NK-92 (cell line): ENCODE measurements around the gene FPGS.

Experiments used
- DNase-seq: peaks from one replicate; lab custom pipeline; 2025; ENCODE audit not compliant: unreplicated experiment; lab: John Stamatoyannopoulos, UW

Gene FPGS

DNA sequence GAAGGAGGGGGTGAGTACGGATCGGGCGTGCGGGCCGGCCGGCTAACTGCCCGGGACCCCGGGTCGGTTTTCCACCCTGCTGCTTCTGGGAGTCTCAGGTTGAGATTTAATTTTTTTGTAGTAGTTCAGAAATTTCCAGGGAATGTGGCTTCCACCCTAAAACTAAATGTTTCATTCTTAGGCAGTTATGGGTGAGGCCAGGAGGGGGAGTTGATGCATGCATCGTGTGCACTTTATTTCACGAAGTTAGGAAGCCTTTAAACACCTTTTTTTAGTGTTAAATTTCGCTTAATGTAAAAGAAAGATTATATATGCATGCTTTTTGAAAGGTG is 15.9 kb upstream of the FPGS start:
- DNase-seq = no peak

DNA sequence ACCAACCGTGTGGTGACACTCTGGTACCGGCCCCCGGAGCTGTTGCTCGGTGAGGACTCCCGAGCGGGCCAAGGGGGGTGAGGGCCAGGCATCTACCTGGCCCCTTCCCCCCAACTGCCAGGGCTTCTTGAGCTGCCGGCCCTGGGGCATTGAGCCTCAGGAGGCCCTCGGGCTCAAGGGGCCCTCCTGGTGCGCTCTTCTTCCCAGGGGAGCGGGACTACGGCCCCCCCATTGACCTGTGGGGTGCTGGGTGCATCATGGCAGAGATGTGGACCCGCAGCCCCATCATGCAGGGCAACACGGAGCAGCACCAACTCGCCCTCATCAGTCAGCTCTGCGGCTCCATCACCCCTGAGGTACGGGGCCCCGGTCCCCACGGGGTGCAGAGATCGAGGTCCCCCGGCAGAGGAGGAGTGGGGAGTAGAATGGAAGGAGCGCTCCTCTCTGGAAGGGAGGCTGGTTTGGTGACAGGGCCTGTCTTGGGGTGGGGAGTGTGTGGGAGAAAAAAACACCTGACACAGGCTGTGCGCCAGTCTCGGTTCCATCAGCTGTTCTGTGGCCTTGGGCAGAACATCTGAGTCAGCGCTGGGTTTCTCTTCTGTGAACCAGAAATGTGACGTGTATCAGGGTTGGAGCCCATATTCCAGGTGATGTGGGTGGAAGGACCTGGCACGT is 14.2 kb upstream of the FPGS start:
- no peak for DNase-seq

DNA sequence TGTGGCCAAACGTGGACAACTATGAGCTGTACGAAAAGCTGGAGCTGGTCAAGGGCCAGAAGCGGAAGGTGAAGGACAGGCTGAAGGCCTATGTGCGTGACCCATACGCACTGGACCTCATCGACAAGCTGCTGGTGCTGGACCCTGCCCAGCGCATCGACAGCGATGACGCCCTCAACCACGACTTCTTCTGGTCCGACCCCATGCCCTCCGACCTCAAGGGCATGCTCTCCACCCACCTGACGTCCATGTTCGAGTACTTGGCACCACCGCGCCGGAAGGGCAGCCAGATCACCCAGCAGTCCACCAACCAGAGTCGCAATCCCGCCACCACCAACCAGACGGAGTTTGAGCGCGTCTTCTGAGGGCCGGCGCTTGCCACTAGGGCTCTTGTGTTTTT is 13.5 kb upstream of the FPGS start:
- no peak for DNase-seq

DNA sequence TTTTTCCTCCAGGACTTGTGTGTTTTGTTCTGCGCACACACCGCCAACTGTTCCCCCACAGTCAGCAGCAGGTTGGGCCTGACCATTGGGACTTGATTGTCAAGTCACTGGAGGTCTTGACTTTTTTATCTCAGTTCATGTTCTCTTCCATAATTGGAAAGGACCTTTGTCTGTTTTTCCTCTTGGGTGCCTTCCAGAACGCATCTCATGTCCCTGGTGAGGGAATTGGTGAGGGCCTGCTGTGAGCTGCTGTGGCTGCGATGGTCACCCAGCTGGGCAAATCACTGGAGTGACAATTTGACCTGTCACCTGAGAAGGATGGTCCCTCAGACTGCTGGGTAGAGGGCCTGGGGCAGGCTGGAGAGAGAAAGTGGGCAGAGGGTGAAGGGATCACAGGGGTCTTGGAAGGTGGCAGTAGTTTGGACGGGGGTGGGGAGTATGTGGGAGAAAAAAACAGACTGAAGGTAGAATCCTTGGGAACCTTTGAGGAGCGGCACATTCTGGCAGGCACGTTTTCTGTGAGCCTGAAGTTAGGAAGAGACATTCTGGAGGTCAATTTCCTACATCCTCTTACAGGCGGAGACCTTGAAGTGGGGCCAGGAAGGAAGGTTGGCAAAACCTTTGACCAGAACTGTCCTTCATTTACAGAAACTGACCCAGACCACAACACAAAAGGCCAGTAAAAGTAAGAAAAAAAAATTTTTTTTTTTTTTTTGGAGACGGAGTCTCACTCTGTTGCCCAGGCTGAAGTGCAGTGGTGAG is 12.4 kb upstream of the FPGS start:
- DNase-seq = no peak

DNA sequence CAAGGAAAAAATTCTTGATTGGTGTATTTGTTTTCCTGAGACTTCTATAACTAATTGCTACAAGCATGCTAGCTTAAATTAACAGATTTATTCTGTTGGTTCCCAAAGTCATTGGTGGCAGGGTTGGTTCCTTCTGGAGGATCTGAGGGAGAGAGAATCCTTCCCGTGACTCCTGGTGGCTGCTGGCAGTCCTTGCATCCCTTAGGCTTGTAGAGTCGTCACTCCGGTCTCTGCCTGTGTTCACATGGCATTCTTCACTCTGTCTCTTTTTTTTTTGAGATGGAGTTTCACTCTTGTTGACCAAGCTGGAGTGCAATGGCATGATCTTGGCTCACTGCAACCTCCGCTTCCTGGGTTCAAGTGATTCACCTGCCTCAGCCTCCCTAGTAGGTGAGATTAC is 11.6 kb upstream of the FPGS start:
- no peak for DNase-seq

DNA sequence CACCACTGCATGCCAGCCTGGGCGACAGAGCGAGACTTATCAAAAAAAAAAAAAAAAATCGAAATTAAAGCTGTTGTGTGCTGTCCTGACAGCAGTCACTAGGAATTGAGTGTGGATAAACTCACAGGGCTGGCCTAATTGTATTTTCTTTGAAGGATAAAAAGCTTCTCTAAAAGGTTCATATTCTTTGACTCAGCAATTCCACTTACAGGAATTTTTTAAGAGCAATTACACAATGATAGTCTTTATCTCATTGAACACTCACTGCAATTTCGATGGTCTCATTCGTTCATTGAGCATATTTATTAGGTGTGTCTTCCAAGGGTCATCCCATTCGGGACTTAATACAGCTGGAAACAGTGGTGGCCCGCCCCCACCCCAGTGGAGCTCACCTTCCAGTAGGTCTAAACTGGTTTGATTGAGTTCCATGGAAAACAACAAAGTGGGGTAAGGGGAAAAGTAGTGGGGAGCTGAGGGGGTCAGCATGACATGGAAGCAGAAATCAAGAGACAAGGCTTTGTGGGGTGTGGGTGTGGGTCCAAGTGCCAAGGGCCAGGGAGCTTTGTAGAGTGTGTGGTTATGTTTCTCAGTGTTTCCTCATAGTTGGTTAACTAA is 10.2 kb upstream of the FPGS start:
- DNase-seq = no peak

DNA sequence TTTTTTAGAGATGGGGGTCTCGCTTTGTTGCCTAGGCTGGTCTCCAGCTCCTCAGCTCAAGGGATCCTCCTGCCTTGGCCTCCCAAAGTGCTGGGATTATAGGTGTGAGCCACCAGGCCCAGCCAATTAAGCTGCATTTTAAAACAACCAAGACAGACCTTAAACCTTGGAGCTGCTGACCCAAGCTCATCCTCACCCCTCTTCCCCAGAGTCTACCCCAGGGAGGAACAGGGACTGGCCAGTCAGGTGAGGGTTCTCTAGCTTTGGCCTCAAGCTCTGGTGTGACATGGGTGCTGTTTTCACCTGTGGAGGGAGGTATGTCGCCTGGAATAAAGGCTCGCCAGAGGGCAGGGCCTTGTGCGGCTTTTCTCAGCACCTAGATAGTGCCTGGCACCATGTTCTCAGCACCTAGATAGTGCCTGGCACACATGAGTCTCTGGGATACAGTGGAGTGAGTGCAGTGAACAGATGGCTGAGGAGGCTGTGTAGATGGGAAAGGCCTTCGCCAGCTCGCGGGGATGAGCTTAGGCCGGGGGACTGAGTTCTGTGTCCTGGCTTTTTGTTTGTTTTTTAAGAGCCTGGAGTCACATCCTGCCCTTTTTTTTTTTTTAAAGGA is 9.5 kb upstream of the FPGS start:
- no peak for DNase-seq

DNA sequence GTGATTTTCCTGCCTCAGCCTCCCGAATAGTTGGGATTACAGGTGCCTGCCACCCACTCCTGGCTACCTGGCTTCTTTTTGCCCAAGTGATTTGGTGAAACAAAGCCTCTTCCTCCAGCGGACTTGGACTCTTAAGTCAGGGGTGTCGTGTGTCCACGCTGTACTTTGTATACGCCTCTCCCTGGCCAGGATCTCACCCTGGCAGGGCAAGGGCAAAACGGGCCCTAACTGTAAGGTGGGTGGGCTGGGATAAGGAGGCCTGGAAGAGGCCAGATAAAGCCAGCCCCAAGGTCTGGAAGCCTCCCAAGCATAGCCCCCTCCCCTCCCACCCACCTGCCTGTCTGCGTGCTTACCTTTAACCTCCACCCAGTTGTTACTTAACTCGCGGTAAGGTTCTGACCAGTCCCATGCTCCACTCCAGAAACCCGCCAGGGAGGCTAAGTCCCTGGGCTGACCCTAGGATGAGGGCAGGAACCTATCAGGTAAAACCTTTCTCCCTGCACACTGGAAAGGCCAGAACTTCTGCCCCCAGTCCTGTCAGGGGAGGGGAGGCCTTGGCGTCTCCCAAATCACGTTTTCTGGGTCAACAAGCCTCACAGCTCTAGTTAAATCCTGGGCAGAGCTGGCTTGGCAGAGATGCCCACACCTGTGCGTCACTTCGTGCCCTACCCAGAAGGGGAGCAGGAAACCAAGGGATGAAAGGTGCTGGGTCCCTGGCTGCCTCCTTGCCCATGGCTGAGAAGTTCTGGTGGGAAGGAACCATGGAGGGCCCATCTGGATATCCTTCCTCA is 8.5 kb upstream of the FPGS start:
- no peak for DNase-seq

DNA sequence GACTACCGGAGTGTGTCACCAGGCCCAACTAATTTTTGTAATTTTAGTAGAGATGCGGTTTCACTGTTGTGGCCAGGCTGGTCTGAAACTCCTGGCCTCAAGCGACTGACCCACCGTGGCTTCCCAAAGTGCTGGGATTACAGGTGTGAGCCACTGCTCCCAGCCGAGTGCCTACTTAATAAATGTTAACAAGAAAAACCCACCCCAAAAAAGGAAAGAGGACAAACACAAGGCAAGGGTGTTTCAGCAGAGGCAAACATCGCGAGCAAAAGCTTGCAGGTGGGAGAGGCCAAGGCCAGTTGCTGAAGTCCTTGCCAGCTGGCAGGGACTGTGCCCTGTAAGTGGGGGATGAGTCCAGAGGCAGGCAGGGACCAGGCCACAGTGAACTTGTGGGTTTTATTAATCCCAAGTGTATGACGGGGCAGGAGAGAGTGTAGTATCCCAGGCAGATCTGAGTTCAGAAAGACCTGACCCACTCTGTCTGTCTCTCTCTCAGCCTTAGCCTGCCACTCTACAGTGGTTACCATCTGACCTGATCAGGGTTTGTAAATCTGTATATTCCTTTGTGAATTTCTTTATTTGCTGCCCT is 6.4 kb upstream of the FPGS start:
- DNase-seq = no peak

DNA sequence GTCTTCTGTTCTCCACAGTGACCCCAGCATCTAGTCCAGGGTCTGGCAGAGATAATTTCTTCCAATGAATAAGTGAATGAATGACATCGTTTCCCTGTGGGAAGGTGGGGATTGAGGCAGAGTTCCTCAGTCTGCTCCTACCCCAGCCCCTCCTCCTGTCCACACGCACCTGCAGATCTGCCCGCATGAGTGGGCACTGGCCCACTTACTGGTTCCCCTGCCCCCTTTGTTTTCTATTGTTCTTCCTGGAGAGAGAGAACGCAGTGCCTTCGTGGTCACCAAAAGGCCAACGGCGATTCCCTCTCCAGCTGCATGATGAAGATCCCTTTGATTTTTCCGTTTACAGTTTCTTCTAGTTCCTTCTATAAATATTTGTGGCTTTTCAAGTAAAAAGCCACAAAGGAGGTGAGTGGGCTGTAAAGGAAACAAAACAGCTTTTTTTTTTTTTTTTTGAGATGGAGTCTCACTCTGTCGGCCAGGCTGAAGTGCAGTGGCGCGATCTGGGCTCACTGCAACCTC is 5.8 kb upstream of the FPGS start:
- DNase-seq = no peak

DNA sequence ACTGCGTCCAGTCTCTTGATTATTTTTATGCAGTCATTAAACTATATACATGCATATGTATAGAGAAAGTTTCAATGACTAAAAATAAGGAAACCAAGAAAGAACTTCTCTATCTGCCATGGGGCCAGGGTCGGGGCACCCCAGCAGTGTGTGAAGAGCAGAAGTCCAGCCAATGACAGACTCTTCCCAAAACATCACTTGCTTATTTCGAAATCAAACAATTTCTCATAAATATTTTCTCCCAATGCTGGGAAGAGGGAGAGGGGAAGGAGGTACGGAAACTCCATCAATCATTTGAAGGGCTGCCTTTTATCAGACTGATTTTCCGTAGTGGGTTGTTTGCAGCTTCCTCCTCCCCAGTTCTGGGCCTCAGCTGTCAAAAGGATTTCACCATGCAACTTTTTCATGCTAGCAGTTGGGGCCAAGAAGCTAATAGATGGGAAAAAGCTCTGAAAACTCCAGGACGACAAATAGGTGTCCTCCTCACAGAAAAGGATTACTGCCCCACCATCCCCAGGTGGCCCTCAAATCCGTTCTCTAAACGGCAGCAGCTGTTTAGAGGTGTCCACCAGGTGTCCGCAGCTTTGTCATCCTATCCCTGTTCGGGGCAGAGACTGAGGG is 617 bp upstream of the FPGS start:
- DNase-seq = no peak

DNA sequence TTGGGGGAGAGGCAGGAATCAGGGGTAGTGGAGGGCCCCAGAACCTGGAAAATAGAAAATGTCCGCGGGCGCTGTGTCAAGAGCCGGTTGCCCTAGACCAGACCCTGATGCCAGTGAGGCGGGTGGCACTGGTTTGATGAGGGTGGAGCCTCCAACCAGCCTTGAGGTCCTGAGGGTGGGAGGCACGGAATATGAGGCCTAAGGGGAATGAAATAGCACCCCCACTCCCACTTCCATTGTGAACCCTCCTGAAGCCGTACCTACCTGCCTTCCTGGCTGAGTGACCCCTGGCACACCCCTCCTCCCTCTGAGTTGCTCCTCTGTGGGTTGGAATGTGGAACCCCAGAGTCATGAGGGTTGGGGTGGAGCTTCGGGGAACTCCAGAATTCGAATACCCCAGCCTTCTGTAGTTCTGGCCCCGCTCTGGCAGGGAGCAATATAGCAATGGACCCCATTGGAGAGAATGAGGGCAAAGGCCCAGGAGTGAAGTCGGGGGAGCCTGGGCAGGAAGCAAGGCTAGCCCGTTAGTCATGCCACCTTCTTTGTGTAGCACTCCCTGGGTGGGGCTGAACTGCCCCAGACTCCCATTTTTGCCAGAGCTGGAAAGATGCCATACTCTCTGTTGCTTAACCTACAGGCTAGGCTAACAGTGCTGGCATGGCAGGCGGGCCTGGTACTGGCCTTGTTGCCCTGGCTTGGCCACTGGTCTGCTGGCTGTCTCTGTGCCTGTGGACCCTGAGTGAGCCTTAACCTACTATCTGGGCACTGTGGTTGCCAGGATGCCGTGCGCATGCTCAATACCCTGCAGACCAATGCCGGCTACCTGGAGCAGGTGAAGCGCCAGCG is 1.0 kb downstream of the FPGS start:
- DNase-seq = no peak

DNA sequence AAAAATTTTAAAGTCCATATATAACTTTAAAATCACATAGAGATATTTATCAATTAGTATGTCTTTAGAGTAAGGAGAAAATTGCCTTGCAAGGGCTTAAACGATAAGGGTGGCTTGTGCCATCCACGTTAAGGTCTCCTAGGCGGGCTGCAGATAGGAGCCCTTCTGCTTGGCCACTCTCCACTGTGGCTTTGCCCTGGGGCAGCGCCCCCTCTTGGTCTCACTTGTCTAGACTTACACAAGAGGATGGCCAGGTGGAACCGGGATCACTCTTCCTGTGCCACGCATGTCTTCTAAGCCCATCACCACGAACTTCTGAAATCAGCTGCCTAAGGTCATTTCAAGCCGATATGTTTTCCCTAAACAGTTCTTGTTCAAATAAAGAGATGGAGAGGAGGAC is 2.9 kb downstream of the FPGS start:
- DNase-seq = no peak

DNA sequence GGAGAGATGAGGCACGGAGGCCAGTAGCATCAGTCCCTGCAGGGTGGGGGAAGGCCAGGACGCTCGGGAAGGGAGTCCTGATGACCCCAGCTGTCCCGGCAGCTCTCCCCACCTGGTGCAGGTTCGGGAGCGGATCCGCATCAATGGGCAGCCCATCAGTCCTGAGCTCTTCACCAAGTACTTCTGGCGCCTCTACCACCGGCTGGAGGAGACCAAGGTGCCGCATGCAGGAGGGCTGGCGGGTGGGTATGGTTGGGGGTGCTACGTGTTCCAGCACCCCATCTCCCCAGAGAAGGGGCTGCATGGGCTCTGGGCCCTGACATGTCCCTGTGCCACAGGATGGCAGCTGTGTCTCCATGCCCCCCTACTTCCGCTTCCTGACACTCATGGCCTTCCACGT is 4.2 kb downstream of the FPGS start:
- DNase-seq = no peak

DNA sequence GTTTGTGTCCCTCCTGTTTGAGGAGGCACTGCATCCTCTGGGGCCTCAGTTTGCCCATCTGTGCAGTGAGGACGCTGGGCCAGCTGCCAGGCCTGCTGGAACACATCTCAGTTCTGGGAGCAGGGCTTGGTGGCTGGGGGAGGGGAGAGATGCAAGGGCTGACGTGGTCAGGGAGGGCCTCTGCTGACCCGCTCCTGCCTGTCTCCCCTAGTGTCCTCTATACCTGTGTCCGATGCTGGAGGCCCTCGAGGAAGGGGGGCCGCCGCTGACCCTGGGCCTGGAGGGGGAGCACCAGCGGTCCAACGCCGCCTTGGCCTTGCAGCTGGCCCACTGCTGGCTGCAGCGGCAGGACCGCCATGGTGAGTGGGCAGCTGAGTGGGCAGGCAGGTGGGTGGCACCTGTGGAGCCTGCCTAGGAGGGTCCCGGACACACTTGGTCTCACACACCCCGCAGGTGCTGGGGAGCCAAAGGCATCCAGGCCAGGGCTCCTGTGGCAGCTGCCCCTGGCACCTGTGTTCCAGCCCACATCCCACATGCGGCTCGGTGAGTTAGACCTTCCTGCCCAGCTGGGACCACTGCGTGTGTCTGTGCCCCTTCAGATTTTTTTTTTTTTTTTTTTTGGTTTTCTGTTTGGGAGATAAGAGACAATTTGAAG is 5.8 kb downstream of the FPGS start:
- no peak for DNase-seq

DNA sequence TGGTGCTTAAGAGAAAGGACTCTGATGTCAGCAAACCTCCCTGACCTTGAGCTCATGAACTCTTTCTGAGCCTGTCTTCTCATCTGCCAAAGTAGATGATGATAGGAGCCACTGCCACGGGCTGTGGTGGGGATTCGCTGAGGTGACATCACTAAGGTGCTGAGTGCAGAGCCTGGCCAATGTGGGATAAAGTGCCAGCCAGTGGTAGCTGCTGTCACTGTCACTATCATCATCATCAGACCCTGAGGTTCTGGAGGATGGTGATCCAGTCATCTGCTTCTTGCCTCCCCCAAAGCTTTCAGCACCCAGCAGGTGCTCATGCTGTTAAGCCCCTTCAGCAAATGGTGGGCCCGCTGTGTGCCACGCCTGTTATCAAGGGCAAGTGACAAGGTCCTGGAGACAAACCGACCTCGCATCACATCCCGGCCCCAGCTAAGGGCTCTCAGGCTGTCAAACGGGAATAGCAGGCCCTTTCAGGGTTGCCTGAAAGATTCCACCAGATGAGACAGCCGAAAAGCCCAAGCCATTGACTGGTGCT is 6.4 kb downstream of the FPGS start:
- DNase-seq = no peak

DNA sequence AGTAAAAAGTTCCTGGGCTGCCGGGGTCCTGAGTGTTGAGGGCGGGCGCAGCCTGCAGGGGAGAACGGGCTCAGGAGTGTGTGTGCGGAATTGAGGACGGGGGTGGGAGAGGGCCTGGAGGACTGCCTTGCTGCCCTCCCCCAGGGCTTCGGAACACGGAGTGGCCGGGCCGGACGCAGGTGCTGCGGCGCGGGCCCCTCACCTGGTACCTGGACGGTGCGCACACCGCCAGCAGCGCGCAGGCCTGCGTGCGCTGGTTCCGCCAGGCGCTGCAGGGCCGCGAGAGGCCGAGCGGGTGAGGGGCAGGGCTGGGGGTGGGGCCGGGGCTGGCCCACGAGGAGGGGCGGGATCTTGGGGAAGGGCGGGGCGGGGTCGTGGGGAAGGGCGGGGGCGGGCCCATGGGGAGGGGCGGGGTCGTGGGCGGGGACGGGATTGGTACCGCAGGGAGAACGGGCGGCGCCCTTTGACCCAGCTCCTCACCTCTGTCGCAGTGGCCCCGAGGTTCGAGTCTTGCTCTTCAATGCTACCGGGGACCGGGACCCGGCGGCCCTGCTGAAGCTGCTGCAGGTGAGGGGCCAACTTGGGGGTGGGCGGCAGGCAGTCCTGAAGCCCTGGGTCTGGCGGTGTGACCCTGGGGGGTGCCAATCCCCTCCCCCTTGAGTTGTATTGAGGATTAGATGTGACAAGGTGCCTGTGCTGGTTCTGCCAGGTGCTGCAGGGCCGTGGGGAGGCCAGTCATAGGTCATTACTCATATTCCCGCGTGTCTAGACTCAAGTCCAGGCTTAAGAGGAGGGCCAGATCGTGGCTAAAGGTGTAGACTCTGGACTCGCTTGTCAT is 7.1 kb downstream of the FPGS start:
- DNase-seq = no peak
